NT2/D1 (cell line): ENCODE results near the gene FMNL2.

ENCODE experiments used
- DNase-seq: peaks from one replicate; pipeline ENCODE4 v3.0.0-alpha.2; 2011; ENCODE audit warnings: low read depth, low spot score
- H3K27me3 ChIP-seq: 2 replicates; pipeline ENCODE4 v1.6.0; 2011; ENCODE audit warnings: mild to moderate bottlenecking; ENCODE audit not compliant: insufficient read length, insufficient read depth
- H3K36me3 ChIP-seq: 2 replicates; pipeline ENCODE4 v1.6.1; 2011; ENCODE audit warnings: mild to moderate bottlenecking, low read length, mixed read lengths; ENCODE audit not compliant: insufficient read depth, insufficient read length
- H3K4me1 ChIP-seq: 2 replicates; pipeline ENCODE4 v1.5.1; 2011; ENCODE audit not compliant: insufficient read depth, insufficient read length
- H3K4me3 ChIP-seq: 2 replicates; pipeline ENCODE4 v1.5.1; 2011; ENCODE audit warnings: low read depth; ENCODE audit not compliant: insufficient read length
- H3K9ac ChIP-seq: 2 replicates; pipeline ENCODE4 v1.6.0; 2011; ENCODE audit warnings: low read depth; ENCODE audit not compliant: insufficient read length
- H3K9me3 ChIP-seq: 2 replicates; pipeline ENCODE4 v1.5.1; 2011; ENCODE audit warnings: mild to moderate bottlenecking, low read length; ENCODE audit not compliant: insufficient read depth
- SUZ12 ChIP-seq: IDR thresholded peaks from 2 replicates; pipeline ENCODE4 v1.6.1; 2011; ENCODE audit not compliant: insufficient read length, insufficient read depth; ENCODE audit errors: extremely low read depth
- YY1 ChIP-seq: IDR thresholded peaks from 2 replicates; pipeline ENCODE4 v1.6.1; 2011; ENCODE audit not compliant: insufficient read length, insufficient read depth
- ZNF274 ChIP-seq: IDR thresholded peaks from 2 replicates; pipeline ENCODE4 v1.6.1; 2011; ENCODE audit warnings: mild to moderate bottlenecking, low read depth, low read length

The FMNL2 gene

GRCh38 chr2:152389483-152389882 lies 54.5 kb downstream of the FMNL2 start:
- Histone ChIP-seq H3K4me3 (no peak overlapping the region), H3K9ac (no peak overlapping the region), H3K9me3 (no peaks in the 10 kb centered on the region), H3K36me3 (no peaks in the 10 kb centered on the region), H3K27me3 (no peaks in the 10 kb centered on the region), H3K4me1 (no peaks in the 10 kb centered on the region)
- DNase-seq = no peak
- TF ChIP-seq ZNF274 = no peak
- TF ChIP-seq SUZ12 = no peak
- TF ChIP-seq YY1 = no peak

DNA sequence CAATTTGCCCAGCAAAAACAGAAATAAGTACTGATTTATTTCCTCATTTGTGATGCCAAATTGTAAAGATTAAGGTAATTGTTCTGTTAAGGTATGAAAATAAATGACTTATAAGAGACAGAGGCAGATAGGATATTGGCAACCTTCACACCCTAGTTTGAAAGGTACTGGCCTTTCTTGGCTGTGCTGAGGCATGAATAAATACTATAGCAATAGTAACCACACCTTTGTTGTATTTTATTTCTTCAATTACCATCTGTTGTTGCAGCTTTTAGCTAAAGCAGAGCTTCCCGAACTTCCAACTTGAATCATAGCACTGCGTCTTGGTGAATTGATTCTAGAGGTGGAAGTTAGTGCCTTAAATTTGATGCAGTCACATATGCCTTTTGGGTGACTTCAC lies 55.9 kb downstream of the FMNL2 start:
- Histone ChIP-seq H3K9ac (no peak overlapping the region), H3K27me3 (no peaks in the 10 kb centered on the region), H3K9me3 (no peaks in the 10 kb centered on the region), H3K4me3 (no peak overlapping the region), H3K4me1 (no peaks in the 10 kb centered on the region), H3K36me3 (no peaks in the 10 kb centered on the region)
- TF ChIP-seq YY1 (no peak), SUZ12 (no peak), ZNF274 (no peak)
- no peak for DNase-seq

- Histone ChIP-seq H3K27me3 (no peaks in the 10 kb centered on the region), H3K36me3 (no peaks in the 10 kb centered on the region), H3K9me3 (no peaks in the 10 kb centered on the region), H3K4me3 (no peak overlapping the region), H3K4me1 (no peaks in the 10 kb centered on the region), H3K9ac (no peak overlapping the region)
- no peak for TF ChIP-seq YY1
- no peak for TF ChIP-seq ZNF274
- no peak for TF ChIP-seq SUZ12
- no peak for DNase-seq
Measured at GRCh38 chr2:152391318-152391717, 56.3 kb downstream of the FMNL2 start.

- H3K4me3 ChIP-seq = no peak overlapping the region
- H3K4me1 ChIP-seq = no peaks in the 10 kb centered on the region
- no peaks in the 10 kb centered on the region for H3K9me3 ChIP-seq
- H3K27me3 ChIP-seq = no peaks in the 10 kb centered on the region
- H3K9ac ChIP-seq = no peak overlapping the region
- no peak for DNase-seq
- TF ChIP-seq YY1 (no peak), ZNF274 (no peak), SUZ12 (no peak)
- H3K36me3 ChIP-seq = no peaks in the 10 kb centered on the region
Measured at GRCh38 chr2:152393377-152393776, 58.4 kb downstream of the FMNL2 start.

GRCh38 chr2:152394326-152394725 lies 59.4 kb downstream of the FMNL2 start:
- H3K9ac ChIP-seq = no peak overlapping the region
- H3K27me3 ChIP-seq = no peaks in the 10 kb centered on the region
- no peaks in the 10 kb centered on the region for H3K36me3 ChIP-seq
- no peak overlapping the region for H3K4me3 ChIP-seq
- TF ChIP-seq ZNF274 = no peak
- no peak for TF ChIP-seq YY1
- TF ChIP-seq SUZ12 = no peak
- H3K4me1 ChIP-seq = no peaks in the 10 kb centered on the region
- no peaks in the 10 kb centered on the region for H3K9me3 ChIP-seq
- DNase-seq = no peak

- no peaks in the 10 kb centered on the region for H3K9me3 ChIP-seq
- no peak for DNase-seq
- no peaks in the 10 kb centered on the region for H3K36me3 ChIP-seq
- H3K27me3 ChIP-seq = no peaks in the 10 kb centered on the region
- no peak overlapping the region for H3K9ac ChIP-seq
- no peaks in the 10 kb centered on the region for H3K4me1 ChIP-seq
- H3K4me3 ChIP-seq = no peak overlapping the region
- TF ChIP-seq YY1 = no peak
Measured at GRCh38 chr2:152395103-152395502, 60.1 kb downstream of the FMNL2 start.

- Histone ChIP-seq H3K4me3 (no peak overlapping the region), H3K4me1 (no peaks in the 10 kb centered on the region), H3K36me3 (no peaks in the 10 kb centered on the region), H3K27me3 (no peaks in the 10 kb centered on the region), H3K9ac (no peak overlapping the region), H3K9me3 (no peaks in the 10 kb centered on the region)
- TF ChIP-seq ZNF274 (no peak), SUZ12 (no peak), YY1 (no peak)
- no peak for DNase-seq
Measured at GRCh38 chr2:152395572-152395971, 60.6 kb downstream of the FMNL2 start.

DNA sequence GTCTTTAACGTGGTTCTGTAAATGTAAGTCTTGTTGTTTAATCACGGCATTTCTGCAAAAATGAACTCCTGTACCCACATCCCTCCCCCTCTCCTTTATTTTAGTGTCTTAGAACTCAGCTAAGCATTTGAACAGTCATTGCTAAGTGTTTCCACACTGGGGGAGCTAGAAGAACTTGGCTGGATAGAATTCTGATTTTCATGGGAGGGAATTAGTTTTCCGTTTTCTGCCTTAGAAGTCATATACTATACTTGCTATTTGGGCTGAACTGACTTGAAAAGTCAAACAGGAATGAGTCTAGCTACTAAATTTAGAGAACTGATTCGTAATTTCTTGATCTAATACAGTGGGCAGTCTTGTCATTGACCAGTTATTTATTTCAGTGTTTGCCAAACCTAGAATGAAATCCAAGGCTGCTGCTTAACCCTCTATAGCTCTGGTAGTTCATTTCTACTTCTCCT lies 61.1 kb downstream of the FMNL2 start:
- H3K36me3 ChIP-seq = no peaks in the 10 kb centered on the region
- H3K9me3 ChIP-seq = no peaks in the 10 kb centered on the region
- no peak overlapping the region for H3K9ac ChIP-seq
- no peaks in the 10 kb centered on the region for H3K4me1 ChIP-seq
- no peak overlapping the region for H3K4me3 ChIP-seq
- H3K27me3 ChIP-seq = no peaks in the 10 kb centered on the region
- TF ChIP-seq ZNF274 (no peak), SUZ12 (no peak), YY1 (no peak)
- DNase-seq = no peak
